Muscle layer of duodenum (tissue), 2 donors: Measurements from ENCODE around the gene OPN4.

ENCODE experiments used
- H3K27ac ChIP-seq: one replicate; pipeline ENCODE4 v1.7.0; 2013; ENCODE audit warnings: mild to moderate bottlenecking, low read length
- H3K27me3 ChIP-seq: one replicate; pipeline ENCODE4 v1.7.0; 2013; ENCODE audit warnings: low read depth, mild to moderate bottlenecking, control low read depth, low read length
- H3K36me3 ChIP-seq, 2 donors: one replicate each; pipeline ENCODE4 v1.7.0; 2013; ENCODE audit warnings: low read length in 2 of 2, control low read depth in 1 of 2, mild to moderate bottlenecking in 1 of 2; ENCODE audit not compliant: insufficient read depth in 2 of 2, control insufficient read depth in 1 of 2
- H3K4me1 ChIP-seq, 2 donors: one replicate each; pipeline ENCODE4 v1.7.0; 2013; ENCODE audit warnings: low read length in 2 of 2, mild to moderate bottlenecking in 2 of 2, control low read depth in 1 of 2, moderate library complexity in 1 of 2; ENCODE audit not compliant: insufficient read depth in 2 of 2, control insufficient read depth in 1 of 2
- H3K4me3 ChIP-seq, 2 donors: one replicate each; pipeline ENCODE4 v1.7.0; 2013; ENCODE audit warnings: low read length in 2 of 2, low read depth in 1 of 2, mild to moderate bottlenecking in 1 of 2
- H3K9me3 ChIP-seq, 2 donors: one replicate each; pipeline ENCODE4 v1.7.0; 2013; ENCODE audit warnings: low read length in 2 of 2, control low read depth in 1 of 2, mild to moderate bottlenecking in 1 of 2; ENCODE audit not compliant: control insufficient read depth in 1 of 2
- donor health status: healthy.

OPN4 gene

GRCh38 chr10:86648704-86649427, 5.5 kb upstream of the OPN4 start:
- no peaks in the 10 kb centered on the region for H3K36me3 ChIP-seq
- H3K9me3 ChIP-seq: no peaks in the 10 kb centered on the region
- H3K27me3 ChIP-seq: no peaks in the 10 kb centered on the region
- H3K4me1 ChIP-seq: peaks cover 5 to 14% of the 10 kb centered on the region in 2 donors
- no peak overlapping the region for H3K4me3 ChIP-seq
- no peak overlapping the region for H3K27ac ChIP-seq

DNA sequence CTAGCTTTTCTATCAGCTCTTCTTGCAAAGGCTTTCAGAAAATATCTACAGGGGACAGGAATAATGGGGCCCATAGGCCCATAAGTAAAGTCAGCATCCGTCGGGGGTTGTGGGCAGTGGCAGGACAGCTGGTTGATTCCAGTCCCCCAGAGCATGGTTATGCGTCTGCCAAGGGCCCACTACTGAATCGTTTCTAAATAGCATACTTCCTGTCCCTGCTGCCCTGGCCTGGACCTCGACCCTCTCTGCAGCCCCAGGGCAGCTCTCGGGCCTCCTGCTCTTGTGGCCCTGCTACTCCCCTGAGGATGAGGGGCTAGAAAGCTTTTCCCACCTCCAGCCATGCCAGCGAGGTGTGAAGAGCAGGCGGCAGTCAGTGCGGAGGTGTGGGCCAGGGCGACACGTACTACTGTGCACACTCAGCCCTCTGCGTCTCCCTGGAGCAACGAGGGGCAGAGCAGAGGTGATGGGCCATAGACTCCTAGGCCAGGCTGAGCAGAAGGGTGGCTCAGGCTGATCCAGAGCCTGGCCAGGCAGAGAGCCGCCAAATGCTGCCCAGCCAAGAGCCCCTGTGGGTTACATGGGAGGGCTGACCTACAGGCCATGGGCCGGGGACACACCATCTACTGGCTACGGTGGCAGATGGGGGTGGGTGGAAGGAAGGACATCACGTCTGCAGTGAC, 4.7 kb upstream of the OPN4 start:
- Histone ChIP-seq H3K27ac (no peak overlapping the region), H3K4me3 (no peak overlapping the region), H3K27me3 (no peaks in the 10 kb centered on the region), H3K9me3 (no peaks in the 10 kb centered on the region), H3K36me3 (no peaks in the 10 kb centered on the region), H3K4me1 (peaks cover 5 to 14% of the 10 kb centered on the region in 2 donors)

GRCh38 chr10:86650151-86650550, 4.2 kb upstream of the OPN4 start:
- Histone ChIP-seq H3K4me3 (no peak overlapping the region), H3K27ac (no peak overlapping the region), H3K4me1 (peaks cover 5 to 14% of the 10 kb centered on the region in 2 donors), H3K9me3 (no peaks in the 10 kb centered on the region), H3K27me3 (no peaks in the 10 kb centered on the region), H3K36me3 (no peaks in the 10 kb centered on the region)

- H3K36me3 ChIP-seq: no peaks in the 10 kb centered on the region
- H3K4me3 ChIP-seq: no peak overlapping the region
- H3K9me3 ChIP-seq: no peaks in the 10 kb centered on the region
- H3K4me1 ChIP-seq: peaks cover 5 to 14% of the 10 kb centered on the region in 2 donors
- no peaks in the 10 kb centered on the region for H3K27me3 ChIP-seq
- no peak overlapping the region for H3K27ac ChIP-seq
Observed at GRCh38 chr10:86651021-86651471, 3.3 kb upstream of the OPN4 start.

DNA sequence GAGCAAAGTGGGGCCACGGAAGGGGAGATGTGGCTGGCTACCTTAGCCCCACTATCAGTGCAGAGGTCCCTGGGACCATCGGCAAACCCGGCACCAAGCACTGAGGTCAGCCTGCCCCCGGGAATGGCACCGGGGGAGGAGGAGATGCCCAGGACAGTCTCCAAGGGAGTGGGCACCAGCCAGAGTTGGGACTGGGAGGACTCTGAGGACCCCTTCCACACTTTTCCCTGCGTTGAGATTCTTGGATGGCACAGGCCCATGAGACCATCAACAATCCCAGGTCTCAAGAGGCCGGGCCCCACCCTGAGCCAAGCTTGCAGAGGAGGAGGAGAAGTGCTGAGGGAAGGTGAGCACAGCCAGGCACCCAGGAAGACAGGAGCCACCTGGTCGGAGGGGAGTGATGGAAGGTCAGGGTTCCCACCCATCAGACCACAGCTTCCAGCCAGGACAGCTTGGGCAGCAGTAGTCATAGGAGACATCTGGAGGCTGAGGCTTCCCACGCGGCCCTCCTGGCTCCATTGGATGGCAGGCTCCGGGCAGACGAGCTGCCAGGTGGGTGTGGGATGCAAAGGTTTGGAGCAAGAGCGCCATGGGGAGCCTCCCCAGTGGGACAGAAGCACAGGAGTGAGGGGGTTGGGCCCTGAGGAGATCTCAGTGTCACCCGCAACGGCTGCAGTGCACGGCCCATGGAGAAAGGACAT, 2.6 kb upstream of the OPN4 start:
- H3K36me3 ChIP-seq: no peaks in the 10 kb centered on the region
- peaks cover 5 to 14% of the 10 kb centered on the region in 2 donors for H3K4me1 ChIP-seq
- H3K4me3 ChIP-seq: no peak overlapping the region
- no peaks in the 10 kb centered on the region for H3K27me3 ChIP-seq
- no peaks in the 10 kb centered on the region for H3K9me3 ChIP-seq
- H3K27ac ChIP-seq: no peak overlapping the region

DNA sequence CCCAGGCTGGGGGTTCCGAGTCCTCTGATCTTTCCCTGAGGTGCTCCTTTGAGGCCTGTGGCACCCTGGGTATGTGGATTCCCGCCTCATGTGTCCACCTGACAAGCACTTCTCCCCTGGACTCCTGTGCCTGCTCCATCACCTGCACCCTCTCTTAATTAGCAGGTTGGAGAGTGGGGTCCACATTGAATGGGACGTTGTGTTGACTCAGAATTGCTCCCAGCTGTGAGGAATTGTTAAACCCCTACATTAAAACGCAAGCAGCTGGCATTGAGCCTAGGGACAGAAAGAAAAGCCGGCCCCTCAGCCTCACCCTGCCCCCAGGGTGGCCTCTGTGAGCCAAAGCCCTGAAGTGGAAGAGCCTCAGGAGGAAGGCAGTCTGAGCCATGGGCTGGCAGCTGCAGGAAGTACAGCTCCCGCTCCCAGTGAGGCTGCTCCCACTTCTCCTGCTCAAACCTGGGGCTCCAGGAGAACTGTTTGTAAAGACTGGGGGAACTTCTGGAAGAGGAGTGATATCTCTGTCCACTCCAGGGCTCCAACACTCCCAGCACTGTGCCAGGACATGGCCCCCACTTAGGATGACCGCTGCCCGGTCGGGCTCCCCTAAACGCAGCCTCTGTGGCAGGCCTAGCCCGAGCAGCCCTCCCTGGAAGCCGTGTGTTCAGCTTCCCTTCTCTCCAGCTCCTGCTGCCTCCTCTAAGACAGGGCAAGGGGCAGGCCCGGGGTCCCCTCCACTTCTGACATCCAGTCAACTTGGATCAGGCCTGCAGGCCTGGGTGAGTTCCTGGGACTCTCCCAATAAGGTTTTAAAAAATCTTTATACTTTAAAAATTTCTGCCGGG, 1.8 kb upstream of the OPN4 start:
- Histone ChIP-seq H3K36me3 (no peaks in the 10 kb centered on the region), H3K27me3 (no peaks in the 10 kb centered on the region), H3K4me3 (no peak overlapping the region), H3K4me1 (peaks cover 5 to 14% of the 10 kb centered on the region in 2 donors), H3K27ac (no peak overlapping the region), H3K9me3 (no peaks in the 10 kb centered on the region)

DNA sequence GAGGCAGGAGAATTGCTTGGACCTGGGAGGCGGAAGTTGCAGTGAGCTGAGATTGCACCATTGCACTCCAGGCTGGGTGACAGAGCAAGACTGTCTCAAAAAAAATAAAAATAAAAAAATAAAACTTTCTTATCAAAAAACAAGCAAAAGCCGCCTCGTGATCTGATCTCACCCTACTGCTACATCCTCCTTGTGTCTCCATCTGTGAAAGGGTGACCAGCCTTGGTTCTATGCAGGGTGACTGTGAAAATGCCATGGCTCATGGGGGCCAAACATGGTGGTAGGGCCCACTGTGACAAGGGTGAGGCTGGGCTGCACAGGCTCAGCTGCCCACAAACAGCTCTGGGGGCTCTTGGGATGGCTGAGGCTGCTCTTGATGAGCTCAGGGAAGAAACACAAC, 968 bp upstream of the OPN4 start:
- Histone ChIP-seq H3K4me1 (peaks cover 5 to 14% of the 10 kb centered on the region in 2 donors), H3K36me3 (no peaks in the 10 kb centered on the region), H3K4me3 (no peak overlapping the region), H3K27me3 (no peaks in the 10 kb centered on the region), H3K9me3 (no peaks in the 10 kb centered on the region), H3K27ac (no peak overlapping the region)

DNA sequence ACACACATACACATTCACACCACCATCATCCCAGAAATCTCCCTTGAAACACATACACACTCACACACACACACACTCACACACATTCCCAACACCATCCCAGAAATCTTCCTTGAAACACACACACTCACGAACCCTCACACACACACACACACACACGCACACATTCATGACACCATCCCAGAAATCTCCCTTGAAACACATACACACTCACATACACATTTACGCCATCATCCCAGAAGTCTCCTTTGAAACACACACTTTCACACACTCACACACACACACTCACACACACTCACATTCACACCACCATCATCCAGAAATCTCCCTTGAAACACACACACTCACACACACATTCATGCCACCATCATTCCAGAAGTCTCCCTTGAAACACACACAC, 360 bp upstream of the OPN4 start:
- H3K4me1 ChIP-seq: peaks cover 2 to 8% of the 10 kb centered on the region in 2 donors
- H3K4me3 ChIP-seq: no peak overlapping the region
- H3K27me3 ChIP-seq: no peaks in the 10 kb centered on the region
- H3K36me3 ChIP-seq: no peaks in the 10 kb centered on the region
- no peak overlapping the region for H3K27ac ChIP-seq
- H3K9me3 ChIP-seq: no peaks in the 10 kb centered on the region

DNA sequence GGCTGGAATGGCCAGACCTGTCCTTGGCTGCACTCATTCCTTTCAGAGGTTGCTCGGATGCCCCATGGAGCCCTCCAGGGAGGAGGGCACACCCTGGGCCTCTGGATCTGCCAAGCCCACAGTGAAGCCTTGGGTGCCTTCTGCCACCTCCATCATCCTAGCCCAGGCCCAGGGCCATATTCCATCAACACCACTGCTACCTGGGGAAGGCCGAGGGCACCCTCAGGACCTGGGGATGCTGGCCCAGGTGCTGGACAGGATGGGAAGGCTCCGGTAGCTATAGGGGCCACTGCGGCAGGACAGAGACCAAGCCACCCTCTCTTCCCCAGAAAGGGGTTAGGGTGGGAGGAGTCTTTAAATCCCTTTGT, 810 bp downstream of the OPN4 start:
- no peak overlapping the region for H3K4me3 ChIP-seq
- H3K9me3 ChIP-seq: no peaks in the 10 kb centered on the region
- no peaks in the 10 kb centered on the region for H3K27me3 ChIP-seq
- H3K4me1 ChIP-seq: no peaks in the 10 kb centered on the region
- no peaks in the 10 kb centered on the region for H3K36me3 ChIP-seq
- no peak overlapping the region for H3K27ac ChIP-seq

GRCh38 chr10:86655596-86655995, 1.2 kb downstream of the OPN4 start:
- H3K27ac ChIP-seq: no peak overlapping the region
- no peaks in the 10 kb centered on the region for H3K4me1 ChIP-seq
- H3K36me3 ChIP-seq: no peaks in the 10 kb centered on the region
- H3K27me3 ChIP-seq: no peaks in the 10 kb centered on the region
- no peak overlapping the region for H3K4me3 ChIP-seq
- no peaks in the 10 kb centered on the region for H3K9me3 ChIP-seq

GRCh38 chr10:86657011-86657395, 2.7 kb downstream of the OPN4 start:
- no peak overlapping the region for H3K27ac ChIP-seq
- H3K9me3 ChIP-seq: no peaks in the 10 kb centered on the region
- no peaks in the 10 kb centered on the region for H3K27me3 ChIP-seq
- no peaks in the 10 kb centered on the region for H3K36me3 ChIP-seq
- no peak overlapping the region for H3K4me3 ChIP-seq
- no peaks in the 10 kb centered on the region for H3K4me1 ChIP-seq
